A204.1 (cell line): ENCODE results near the gene E2F2.
"Not testable (repeated sequence)": the region's sequence is repeated elsewhere in the genome, so short reads cannot be mapped to it uniquely, and the experiment has no call there.

ENCODE experiments used
- FAIRE-seq: peaks from 2 replicates; lab custom pipeline; 2012; peaks lifted over from hg19 to GRCh38; lab: Jason Lieb, UNC

E2F2 gene

GRCh38 chr1:23522244-23522982 lies 8.6 kb downstream of the E2F2 start:
- FAIRE-seq = no peak

- FAIRE-seq = no peak
Measured at GRCh38 chr1:23521588-23521987, 9.4 kb downstream of the E2F2 start.

GRCh38 chr1:23517581-23517980 lies 13.5 kb downstream of the E2F2 start:
- FAIRE-seq = no peak

GRCh38 chr1:23515905-23516304 lies 15.1 kb downstream of the E2F2 start:
- FAIRE-seq = no peak

- FAIRE-seq = no peak
Measured at GRCh38 chr1:23514111-23514679, 16.8 kb downstream of the E2F2 start.

GRCh38 chr1:23509896-23510295 lies 21.1 kb downstream of the E2F2 start:
- no peak for FAIRE-seq

GRCh38 chr1:23506376-23507107 lies 24.5 kb downstream of the E2F2 start:
- no peak for FAIRE-seq

GRCh38 chr1:23505851-23506250 lies 25.2 kb downstream of the E2F2 start:
- FAIRE-seq = no peak

GRCh38 chr1:23504156-23504555 lies 26.9 kb downstream of the E2F2 start:
- FAIRE-seq = not testable (repeated sequence)

- no peak for FAIRE-seq
Measured at GRCh38 chr1:23502951-23503350, 28.1 kb downstream of the E2F2 start.

- no peak for FAIRE-seq
Measured at GRCh38 chr1:23500466-23500865, 30.6 kb downstream of the E2F2 start.

- no peak for FAIRE-seq
Measured at GRCh38 chr1:23497777-23498439, 33.1 kb downstream of the E2F2 start.

GRCh38 chr1:23496490-23497181 lies 34.4 kb downstream of the E2F2 start:
- FAIRE-seq = no peak

GRCh38 chr1:23494836-23495235 lies 36.2 kb downstream of the E2F2 start:
- not testable (repeated sequence) for FAIRE-seq

- FAIRE-seq = not testable (repeated sequence)
Measured at GRCh38 chr1:23492776-23493175, 38.3 kb downstream of the E2F2 start.

- FAIRE-seq = no peak
Measured at GRCh38 chr1:23492132-23492720, 38.8 kb downstream of the E2F2 start.

GRCh38 chr1:23489842-23490241 lies 41.2 kb downstream of the E2F2 start:
- FAIRE-seq = no peak

GRCh38 chr1:23485002-23485332 lies 46.1 kb downstream of the E2F2 start:
- no peak for FAIRE-seq

GRCh38 chr1:23484253-23485001 lies 46.6 kb downstream of the E2F2 start:
- FAIRE-seq = no peak

- FAIRE-seq = no peak
Measured at GRCh38 chr1:23483321-23484252, 47.4 kb downstream of the E2F2 start, which contains the start of gene ASAP3. Gene ASAP3 (minus strand): TSS chr1:23484179. CDS start chr1:23484133, 46 bp downstream.
